SW 1271 (cell line): Measurements from ENCODE around the gene ANKLE1.

Source experiments
- DNase-seq, 2 experiments: peaks; one replicate each; lab custom pipeline; 2025; lab: John Stamatoyannopoulos, UW

ANKLE1 gene

GRCh38 chr19:17281391-17282304 lies at the start of gene ANKLE1:
ANKLE1 (plus strand) TSS chr19:17281901; CDS start chr19:17281921, 20 bp downstream.
- DNase-seq = no peak

GRCh38 chr19:17232258-17232657 lies 49.4 kb upstream of the ANKLE1 start:
- no peak for DNase-seq

- peak in 1 of 2 experiments; percentile 57 for DNase-seq
These were observed 46.8 kb upstream of the ANKLE1 start for GRCh38 chr19:17234911-17235299.

- DNase-seq = peak in 1 of 2 experiments; percentile 67
These were observed 46.3 kb upstream of the ANKLE1 start for GRCh38 chr19:17235300-17235970.

DNA sequence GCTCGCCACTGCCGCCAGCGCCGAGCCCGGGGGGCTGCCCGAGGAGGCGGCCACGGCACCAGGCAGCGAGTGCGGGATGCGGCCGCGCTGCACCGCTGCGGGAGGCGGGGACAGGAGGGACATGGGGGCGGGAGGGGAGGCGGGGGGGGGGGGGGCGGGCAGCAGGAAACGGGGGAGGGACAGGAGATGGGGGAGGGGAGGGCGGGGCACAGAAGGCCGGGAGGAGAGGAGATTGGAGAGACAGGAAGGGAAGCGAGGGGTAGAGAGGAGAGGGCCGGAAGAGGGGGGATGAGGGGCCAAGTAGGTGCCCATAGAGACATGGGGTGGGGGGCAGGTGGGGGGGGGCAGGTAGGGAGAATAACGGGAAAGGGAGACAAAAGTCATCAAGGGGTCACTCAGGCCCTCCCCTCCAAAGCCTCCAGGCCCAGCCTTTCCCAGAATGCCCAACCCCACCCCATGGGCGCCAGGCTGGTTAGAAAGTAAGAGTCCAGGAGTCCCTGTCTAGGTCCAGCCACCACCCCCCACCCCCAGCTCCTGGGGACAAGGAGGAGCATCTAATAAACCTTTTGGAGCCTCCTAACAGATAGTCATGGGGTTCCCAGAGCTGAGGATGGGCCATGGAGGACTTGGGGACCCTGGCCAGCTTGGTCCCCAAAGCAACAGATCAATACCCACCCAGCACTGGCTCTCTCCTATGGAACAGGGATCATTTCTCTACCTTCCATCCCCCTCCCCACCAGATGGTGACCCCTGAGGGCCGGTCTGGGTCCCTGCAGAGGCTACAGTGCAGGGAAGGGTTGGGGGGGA lies 45.5 kb upstream of the ANKLE1 start:
- peak in 1 of 2 experiments; percentile 70 for DNase-seq

DNA sequence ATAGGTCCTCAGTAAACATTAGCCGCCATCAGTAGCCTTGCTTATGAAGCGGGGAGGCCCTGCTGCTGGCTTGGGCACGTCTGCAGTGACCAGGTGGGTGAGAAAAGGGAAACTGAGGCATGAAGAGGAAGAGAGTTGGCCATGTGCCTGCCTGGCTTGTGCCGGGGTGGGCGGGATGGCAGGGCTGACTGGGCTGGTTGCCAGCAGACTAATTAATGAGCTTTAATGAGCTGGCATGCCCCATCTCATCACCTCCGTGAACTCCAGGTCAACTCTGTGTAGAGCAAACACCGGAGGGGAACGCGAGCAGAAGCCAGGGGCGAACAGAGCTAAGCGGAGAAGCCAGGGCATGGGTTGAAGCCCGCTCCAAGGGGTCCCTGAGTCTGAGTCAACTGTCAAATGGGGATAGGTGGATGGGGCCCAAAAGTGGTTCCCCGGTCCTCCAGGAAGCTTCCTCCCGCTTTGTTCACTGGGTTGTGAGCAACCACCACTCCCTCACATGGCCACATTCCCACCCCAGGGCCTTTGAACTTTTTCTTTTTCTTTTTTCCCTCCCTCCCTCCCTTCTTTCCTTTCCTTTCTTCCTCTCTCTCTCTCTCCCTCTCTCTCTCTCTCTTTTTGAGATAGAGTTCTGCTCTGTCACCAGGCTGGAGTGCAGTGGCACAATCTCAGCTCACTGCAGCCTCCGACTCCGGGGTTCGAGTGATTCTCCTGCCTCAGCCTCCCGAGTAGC lies 44.7 kb upstream of the ANKLE1 start:
- no peak for DNase-seq

DNA sequence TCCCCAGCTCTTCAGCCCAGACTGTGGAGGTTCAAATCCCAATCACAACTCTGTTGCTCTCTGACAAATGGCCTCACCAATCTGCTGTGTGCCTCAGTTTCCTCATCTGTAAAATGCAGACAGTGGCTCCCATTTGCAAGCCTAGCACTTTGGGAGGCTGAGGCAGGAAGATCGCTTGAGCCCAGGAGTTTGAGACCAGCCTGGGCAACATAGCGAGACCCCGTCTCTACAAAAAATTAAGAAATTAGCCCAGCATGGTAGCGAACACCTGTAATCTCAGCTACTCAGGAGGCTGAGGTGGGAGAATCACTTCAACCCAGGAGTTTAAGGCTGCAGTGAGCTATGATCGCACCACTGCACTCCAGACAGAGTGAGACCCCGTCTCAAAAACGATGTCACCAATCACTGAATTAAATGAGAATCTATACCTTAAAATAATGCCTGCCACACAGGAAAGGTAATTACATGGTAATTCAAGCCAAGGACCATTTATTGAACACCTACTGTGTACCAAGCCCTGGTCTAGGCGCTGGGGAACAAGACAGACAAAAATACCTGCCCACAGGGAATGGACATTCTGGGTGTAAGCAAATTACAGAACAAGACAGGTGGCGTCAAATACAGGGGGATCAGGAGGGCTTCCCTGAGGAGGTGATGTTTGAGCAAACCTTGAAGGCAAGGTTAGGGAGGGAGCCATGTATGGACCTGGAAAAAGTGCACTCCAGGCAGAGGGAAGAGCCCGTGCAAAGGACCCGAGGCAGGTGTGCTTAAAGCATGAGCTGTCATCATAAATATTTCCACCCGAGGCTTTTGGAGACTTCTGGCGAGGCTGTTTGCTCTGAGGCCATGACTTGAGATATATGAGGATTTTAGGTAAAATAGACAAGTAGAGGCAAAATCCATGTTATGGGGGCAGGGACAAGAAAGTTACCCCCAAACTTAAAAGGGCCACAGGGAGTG lies 43.7 kb upstream of the ANKLE1 start:
- no peak for DNase-seq

- no peak for DNase-seq
These were observed 41.5 kb upstream of the ANKLE1 start for GRCh38 chr19:17240062-17240752.

- no peak for DNase-seq
These were observed 40.8 kb upstream of the ANKLE1 start for GRCh38 chr19:17240826-17241399.

DNA sequence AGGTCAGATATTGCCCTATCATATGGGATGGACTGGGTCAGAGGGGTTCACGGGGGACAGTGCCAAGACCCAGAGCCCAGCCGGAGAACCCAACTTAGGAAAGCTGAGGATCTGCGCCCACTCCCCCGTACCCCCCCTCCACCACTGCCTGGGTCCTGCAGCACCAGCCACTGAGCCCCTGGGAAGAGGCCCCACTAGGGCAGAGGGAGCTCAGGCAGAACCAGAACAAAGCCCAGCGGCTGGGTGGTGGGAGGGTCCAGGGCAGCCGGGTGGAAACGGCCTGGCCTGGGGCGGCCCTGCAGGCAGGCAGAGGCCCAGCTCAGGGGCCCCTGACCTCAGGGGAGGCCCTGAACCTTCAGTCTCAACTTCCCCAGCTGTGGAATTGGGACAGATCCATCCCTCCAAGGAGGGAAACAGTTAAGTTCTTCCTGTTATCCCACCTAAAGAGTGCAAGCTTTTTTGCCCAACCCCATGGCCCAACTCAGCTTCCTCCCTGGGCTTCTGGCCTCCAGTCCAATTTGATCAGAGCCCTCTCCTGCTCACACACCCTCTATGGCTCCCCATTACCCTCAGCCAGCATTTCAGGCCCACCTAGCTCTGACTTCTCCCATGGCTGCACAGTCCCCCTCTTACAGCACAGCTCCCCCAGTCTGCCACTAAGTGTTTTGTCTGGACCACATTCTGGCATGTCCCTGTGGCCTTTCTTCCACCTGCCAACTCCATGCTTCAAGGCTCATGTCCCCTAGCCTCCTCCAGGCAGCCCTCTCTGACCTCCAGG lies 39.1 kb upstream of the ANKLE1 start:
- no peak for DNase-seq

DNA sequence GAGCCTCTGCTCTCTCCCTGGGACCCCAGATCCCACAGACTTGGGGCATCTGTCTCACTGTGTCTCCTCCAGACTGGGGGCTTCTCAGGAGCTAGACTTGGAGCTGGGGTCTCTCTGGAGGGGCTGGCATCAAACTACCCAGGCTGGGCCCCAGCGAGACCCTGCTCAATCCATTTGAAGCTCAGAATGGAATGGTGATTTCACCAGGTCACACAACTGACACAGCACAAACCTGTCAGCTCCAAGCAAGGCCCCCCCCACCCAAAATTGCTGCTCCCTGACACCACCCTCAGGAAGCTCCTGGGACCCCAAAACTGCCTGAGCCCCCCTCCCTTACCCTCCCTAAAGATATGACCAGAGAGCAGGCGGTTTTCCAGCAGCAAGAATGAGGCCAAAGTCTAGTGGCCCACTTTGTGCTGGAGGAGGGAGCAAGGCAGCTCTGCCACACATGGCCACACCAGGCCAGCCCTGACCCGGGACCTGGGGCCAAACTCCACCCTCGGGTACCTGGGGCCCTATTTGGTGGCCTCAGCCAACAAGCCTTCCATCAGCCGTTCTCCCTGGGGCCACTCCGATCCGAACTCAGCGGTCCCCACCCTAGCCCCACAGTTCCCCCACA lies 38.4 kb upstream of the ANKLE1 start:
- no peak for DNase-seq

DNA sequence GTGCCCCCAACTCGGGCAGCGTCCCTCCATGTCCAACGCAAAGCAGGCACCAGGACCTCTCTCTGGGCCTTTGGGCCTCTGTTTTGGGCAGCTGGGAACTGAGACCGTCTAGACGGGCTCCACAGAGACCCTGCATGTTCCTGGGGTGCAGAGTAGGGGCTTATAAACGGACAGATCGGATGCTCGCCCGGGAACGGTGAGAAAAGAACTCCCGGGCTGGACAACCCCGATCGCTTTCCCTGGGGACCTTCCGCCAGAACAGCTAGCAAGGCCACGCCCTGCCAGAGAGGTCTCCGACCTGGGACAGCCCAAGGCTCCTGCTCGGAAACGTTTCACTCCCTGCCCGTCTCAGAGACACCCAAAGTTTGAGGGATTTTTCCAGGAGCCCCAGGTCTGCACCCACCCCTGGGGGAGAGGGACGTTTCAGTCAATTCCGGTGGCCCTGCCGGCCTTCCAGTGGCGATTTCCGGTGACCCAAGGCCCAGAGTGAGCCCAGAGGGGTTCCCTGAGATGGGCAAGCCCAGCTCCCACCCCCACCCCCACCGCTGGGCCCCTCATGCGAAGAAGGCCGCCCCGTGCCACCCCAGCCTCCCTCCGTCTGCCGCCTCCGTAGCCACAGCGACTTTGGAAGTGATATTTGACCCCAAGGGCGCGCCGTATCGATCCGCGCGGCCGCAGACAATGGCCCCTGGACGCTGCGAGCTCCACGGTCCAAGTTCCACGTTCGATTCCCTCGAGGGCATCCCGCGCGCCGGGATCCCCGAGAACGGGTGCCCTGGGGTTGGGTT lies 37.7 kb upstream of the ANKLE1 start:
- peak; percentile 35 to 50 for DNase-seq

DNA sequence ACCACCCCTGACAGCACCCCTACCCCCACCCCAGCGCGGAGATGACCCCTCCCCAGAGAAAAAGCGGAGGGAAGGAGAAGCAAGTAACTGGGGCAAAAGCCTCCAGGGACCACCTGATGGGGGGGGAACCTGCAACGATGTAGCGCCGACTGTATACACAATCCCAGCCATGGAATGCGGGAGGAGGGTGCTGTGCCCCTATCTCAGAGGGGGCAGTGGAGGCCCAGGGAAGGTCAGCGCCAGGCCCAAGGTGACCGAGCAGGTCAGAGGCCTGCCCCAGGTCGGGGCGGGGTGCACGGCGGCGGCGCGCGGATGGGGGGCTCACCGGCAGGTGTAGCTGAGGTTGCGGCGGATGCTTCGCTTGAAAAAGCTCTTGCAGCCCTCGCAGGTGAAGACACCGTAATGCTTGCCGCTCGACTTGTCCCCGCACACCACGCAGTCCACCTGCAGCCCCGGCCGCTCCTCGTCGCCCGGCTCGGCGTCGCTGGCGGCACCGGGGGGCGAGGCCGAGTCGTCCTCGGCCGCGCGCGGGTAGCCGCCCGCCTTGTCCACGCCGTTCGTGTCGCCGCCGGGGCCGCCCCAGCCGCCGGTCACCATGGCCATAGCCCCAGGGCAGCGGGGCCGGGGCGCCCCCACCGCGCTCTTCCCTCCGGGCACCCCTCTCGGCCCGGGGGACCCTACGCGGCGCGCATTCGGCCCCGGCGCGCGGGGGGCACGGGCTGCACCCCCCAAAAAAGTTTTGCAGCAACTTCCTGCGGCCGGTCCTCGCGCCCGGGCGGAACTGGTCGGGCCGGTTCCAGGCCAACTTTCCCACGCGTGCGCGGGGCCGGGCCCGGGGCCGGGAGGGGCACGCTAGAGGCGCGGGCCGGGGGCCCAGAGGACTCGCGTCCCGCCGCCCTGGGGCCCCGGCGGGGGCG lies 36.8 kb upstream of the ANKLE1 start:
- DNase-seq = no peak

- no peak for DNase-seq
These were observed 36.1 kb upstream of the ANKLE1 start, which contains the start of gene NR2F6 for GRCh38 chr19:17245535-17245984. NR2F6 (minus strand) TSS chr19:17245919; CDS start chr19:17245220, 699 bp downstream.

DNA sequence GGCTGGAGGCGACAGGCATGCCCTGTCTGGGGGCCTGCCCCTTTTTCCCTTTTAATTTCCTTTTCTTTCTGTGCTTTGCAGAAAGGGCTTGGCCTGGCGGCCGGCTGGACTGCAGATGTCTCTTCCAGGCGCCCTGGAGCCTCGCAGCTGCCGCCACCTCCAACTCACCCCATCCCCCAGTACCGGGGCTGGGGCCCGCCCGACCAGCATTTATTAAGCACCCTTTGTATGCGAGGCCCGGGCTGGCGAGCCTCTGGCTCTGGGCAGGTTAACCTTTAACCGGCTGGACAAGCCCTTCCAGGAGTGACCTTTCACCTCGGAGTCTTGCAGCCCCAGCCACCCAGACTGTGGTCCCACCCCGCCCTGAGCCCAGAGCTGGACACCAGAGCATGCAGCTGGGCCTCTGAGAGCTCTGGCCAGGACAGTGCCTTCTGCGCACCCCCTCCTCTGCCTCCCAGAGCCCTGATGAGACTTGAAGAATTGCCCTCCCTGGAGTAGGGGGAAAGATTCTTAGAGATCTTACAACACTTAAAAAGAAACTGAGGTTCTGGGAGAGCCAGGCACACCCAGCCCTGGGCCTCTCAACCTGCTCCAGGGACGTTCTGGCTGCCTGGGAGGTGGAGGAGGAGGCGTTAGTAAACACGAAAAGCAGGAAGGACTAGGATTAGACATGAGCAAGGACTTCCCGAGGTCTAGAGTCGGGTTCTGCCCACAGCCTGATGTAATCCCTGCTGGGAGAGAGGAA lies 34.8 kb upstream of the ANKLE1 start:
- DNase-seq = no peak
